Stimulated activated memory B cell treated with anti-CD40 and anti-IgM and Interleukin-4, amounts not matched to agents 10 μg/mL and 1 μg/mL and 100 μg/mL, for 72 hours (primary cell): Measurements from ENCODE around the gene CHPT1.
"Not testable (repeated sequence)": the region's sequence is repeated elsewhere in the genome, so short reads cannot be mapped to it uniquely, and the experiment has no call there.

ENCODE experiments used
- ATAC-seq: fragments of 150-1000 bp; cut with Tn5 transposase; 2 replicates; pipeline ENCODE4 v1.10.0; 2021
- H3K27ac Mint-ChIP-seq: one replicate; pipeline ENCODE4 v1.8.0; 2022; ENCODE audit warnings: mild to moderate bottlenecking, mixed read lengths
- H3K27me3 Mint-ChIP-seq: one replicate; pipeline ENCODE4 v1.8.0; 2022; ENCODE audit warnings: mixed read lengths
- H3K36me3 Mint-ChIP-seq: one replicate; pipeline ENCODE4 v1.8.0; 2022; ENCODE audit warnings: mixed read lengths
- H3K4me1 Mint-ChIP-seq: one replicate; pipeline ENCODE4 v1.8.0; 2022; ENCODE audit warnings: mixed read lengths
- H3K4me3 Mint-ChIP-seq: one replicate; pipeline ENCODE4 v1.8.0; 2022; ENCODE audit warnings: mild to moderate bottlenecking, moderate library complexity, mixed read lengths
- H3K9me3 Mint-ChIP-seq: one replicate; pipeline ENCODE4 v1.8.0; 2022; ENCODE audit warnings: mixed read lengths

CHPT1 gene

GRCh38 chr12:101697197-101697929 is at the start of gene CHPT1:
CHPT1 (plus strand) TSS chr12:101697640; CDS start chr12:101697862, 222 bp downstream.
- Mint-ChIP-seq H3K9me3 (no peaks in the 10 kb centered on the region), H3K4me1 (peaks cover 56% of the 10 kb centered on the region), H3K36me3 (peaks cover 5% of the 10 kb centered on the region), H3K27ac (peak within 1 kb of the TSS; percentile 94), H3K4me3 (peak within 1 kb of the TSS; percentile 91), H3K27me3 (no peaks in the 10 kb centered on the region)
- peak; percentile 89 for ATAC-seq

DNA sequence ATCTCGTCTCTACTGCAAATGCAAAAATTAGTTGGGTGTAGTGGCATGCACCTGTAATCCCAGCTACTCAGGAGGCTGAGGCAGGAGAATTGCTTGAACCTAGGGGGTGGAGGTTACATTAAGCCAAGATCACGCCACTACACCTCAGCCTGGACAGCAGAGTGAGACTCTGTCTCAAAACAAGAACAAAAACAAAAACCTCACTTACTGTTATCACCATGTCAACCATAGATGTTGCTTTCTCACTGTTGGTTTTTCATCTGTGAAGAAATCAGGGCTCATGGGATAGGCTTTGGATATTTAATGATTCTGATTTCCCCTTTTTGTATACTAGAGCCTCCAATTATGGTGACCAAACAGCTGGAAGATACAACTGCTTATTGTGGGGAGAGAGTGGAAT is 49.7 kb upstream of the CHPT1 start:
- peak overlapping the region; percentile 10 for H3K4me3 Mint-ChIP-seq
- H3K27me3 Mint-ChIP-seq: no peaks in the 10 kb centered on the region
- no peaks in the 10 kb centered on the region for H3K9me3 Mint-ChIP-seq
- no peaks in the 10 kb centered on the region for H3K36me3 Mint-ChIP-seq
- H3K27ac Mint-ChIP-seq: peak overlapping the region; percentile 88
- peaks cover 13% of the 10 kb centered on the region for H3K4me1 Mint-ChIP-seq
- peak; percentile 70 for ATAC-seq

DNA sequence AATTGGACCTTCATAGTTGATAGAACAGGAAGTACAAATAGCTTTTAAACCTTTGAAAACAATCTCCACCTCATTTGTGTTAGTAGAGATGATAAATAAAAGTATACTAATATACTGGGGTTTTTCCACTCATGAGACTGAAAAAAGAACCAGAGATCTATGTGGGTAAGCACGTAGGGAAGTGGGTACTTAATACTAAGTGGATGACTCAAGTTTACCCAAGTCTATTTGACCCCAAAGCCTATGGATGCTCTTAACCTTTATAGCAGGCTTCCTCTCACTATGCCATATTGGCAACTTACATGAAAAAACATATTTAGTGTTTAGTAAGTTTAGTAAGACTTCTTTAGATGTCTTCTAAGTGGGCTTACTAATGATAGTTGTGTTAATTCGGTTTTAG is 49.2 kb upstream of the CHPT1 start:
- peak; percentile 95 for ATAC-seq
- H3K9me3 Mint-ChIP-seq: no peaks in the 10 kb centered on the region
- no peaks in the 10 kb centered on the region for H3K27me3 Mint-ChIP-seq
- H3K27ac Mint-ChIP-seq: peak overlapping the region; percentile 88
- H3K4me3 Mint-ChIP-seq: peak overlapping the region; percentile 10
- H3K36me3 Mint-ChIP-seq: no peaks in the 10 kb centered on the region
- peaks cover 13% of the 10 kb centered on the region for H3K4me1 Mint-ChIP-seq

DNA sequence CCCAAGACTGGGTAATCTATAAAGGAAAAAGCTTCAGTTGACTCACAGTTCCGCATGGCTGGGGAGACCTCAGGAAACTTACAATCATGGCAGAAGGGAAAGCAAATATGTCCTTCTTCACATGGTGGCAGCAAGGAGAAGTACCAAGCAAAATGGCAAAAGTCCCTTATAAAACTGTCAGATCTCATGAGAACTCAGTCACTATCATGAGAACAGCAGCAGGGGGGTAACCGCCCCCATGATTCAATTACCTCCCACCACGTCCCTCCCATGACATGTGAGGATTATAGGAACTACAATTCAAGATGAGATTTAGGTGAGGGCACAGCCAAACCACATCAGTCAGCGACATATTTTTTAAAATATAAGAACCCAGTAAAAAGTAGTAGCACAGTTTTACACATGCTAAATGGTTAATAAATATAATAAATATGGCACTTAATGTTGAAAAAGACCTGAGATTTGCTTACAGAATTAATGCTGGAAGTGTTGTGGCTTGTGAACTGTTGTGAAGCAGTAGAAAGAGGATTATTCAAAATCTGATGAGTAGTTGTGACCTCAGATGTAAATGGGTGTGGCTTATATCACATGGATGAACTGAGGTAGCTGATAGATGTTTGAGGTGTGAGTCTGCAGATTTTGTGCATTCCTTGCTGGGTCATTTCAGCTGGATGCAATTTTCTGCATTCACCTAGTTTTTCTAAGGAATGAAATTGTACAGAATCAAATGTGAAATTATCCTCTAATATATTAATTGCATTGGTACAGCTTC is 46.9 kb upstream of the CHPT1 start:
- H3K4me1 Mint-ChIP-seq: peaks cover 25% of the 10 kb centered on the region
- no peak for ATAC-seq

GRCh38 chr12:101653030-101653429 is 44.4 kb upstream of the CHPT1 start:
- no peaks in the 10 kb centered on the region for H3K27me3 Mint-ChIP-seq
- H3K36me3 Mint-ChIP-seq: no peaks in the 10 kb centered on the region
- no peak for ATAC-seq
- H3K4me3 Mint-ChIP-seq: no peak overlapping the region
- H3K4me1 Mint-ChIP-seq: peaks cover 30% of the 10 kb centered on the region
- H3K9me3 Mint-ChIP-seq: no peaks in the 10 kb centered on the region
- H3K27ac Mint-ChIP-seq: peak overlapping the region; percentile 1

More for the DNA sequence above, 46.9 kb upstream of the CHPT1 start:
- no peak overlapping the region for H3K27ac Mint-ChIP-seq
- H3K27me3 Mint-ChIP-seq: no peaks in the 10 kb centered on the region
- H3K36me3 Mint-ChIP-seq: no peaks in the 10 kb centered on the region
- no peak overlapping the region for H3K4me3 Mint-ChIP-seq
- no peaks in the 10 kb centered on the region for H3K9me3 Mint-ChIP-seq

DNA sequence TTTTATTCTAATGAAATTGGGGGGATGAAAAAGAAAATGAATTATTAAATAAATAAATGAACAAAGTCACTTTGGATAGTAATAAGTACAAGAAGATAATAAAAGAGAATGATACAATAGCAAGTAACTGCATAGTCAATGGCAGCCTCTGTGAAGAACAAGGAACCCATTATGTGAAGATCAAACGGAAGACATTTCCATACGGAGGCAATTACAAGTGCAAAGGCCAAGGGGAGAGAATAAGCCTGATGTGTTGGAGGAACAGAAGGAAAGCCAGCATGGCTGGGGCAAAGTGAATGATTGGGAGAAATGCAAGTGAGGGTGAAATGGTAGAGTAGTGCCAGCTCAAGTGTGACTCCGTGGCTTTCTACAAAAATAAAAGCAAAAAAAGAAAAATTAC is 43.9 kb upstream of the CHPT1 start:
- H3K36me3 Mint-ChIP-seq: no peaks in the 10 kb centered on the region
- H3K4me3 Mint-ChIP-seq: no peak overlapping the region
- no peak overlapping the region for H3K27ac Mint-ChIP-seq
- no peaks in the 10 kb centered on the region for H3K9me3 Mint-ChIP-seq
- ATAC-seq: no peak
- no peaks in the 10 kb centered on the region for H3K27me3 Mint-ChIP-seq
- peaks cover 27% of the 10 kb centered on the region for H3K4me1 Mint-ChIP-seq

DNA sequence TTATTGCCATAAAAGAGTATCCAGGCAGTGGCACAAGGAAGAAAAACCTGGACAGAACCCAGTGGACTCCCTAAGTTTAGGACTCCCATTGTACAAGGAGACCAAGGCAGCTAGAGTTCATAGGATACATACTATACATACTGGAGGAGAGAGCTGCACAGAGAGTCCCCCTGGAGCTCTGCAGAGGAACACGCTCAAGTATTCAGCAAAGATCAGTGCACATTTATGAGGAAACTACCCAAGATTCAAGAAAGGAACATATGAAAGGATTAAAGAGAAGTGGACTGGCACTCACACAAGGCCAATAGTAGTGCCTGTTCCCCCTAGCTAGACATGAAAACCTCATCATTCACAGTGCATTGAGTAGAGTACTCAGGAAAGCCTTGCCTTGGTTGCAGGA is 43.0 kb upstream of the CHPT1 start:
- Mint-ChIP-seq H3K27me3 (no peaks in the 10 kb centered on the region), H3K36me3 (peaks cover 4% of the 10 kb centered on the region), H3K4me1 (peaks cover 25% of the 10 kb centered on the region), H3K9me3 (no peaks in the 10 kb centered on the region), H3K27ac (no peak overlapping the region), H3K4me3 (no peak overlapping the region)
- ATAC-seq: no peak

DNA sequence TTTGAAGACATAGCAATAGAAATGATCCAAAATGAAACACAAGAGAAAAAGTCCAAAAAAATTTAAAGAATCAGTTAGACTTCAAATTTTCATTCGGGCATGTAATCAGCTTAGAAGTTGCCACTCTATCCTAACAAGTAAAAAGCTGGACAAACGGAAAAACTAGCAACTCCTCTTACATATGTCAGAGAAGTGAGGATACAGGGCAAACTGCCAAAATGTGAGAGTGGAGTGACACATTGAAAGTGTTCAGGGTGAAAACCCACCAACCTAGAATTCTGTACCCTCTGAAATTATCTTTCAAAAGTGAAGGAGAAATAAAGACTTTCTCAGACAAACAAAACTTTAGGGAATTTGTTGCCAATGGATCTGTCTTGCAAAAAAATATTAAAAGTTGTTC is 42.0 kb upstream of the CHPT1 start:
- Mint-ChIP-seq H3K9me3 (peaks cover 7% of the 10 kb centered on the region), H3K27me3 (no peaks in the 10 kb centered on the region), H3K27ac (no peak overlapping the region), H3K36me3 (peaks cover 4% of the 10 kb centered on the region), H3K4me1 (peaks cover 24% of the 10 kb centered on the region), H3K4me3 (no peak overlapping the region)
- no peak for ATAC-seq

GRCh38 chr12:101660662-101661061 is 36.8 kb upstream of the CHPT1 start:
- not testable (repeated sequence) for H3K27me3 Mint-ChIP-seq, H3K9me3 Mint-ChIP-seq, ATAC-seq, H3K36me3 Mint-ChIP-seq, H3K27ac Mint-ChIP-seq, H3K4me3 Mint-ChIP-seq
- H3K4me1 Mint-ChIP-seq: peaks cover 21% of the 10 kb centered on the region

DNA sequence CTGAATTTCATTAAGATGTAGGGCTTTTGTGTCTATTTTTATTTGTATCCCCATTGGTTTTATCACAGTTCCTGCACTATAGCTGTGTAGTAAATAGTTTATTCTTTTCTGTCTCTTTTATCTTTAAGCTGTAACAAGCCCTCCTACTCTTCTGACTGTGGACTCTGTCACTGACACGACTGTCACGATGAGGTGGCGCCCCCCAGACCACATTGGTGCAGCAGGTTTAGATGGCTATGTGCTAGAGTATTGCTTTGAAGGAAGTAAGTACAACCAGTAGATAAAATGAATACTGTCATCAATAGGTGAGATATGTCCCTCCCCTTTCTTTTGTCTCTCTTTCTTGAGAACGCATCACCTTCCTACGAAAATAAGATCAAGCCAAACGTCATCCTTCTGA is 34.1 kb upstream of the CHPT1 start:
- no peak overlapping the region for H3K27ac Mint-ChIP-seq
- H3K27me3 Mint-ChIP-seq: no peaks in the 10 kb centered on the region
- ATAC-seq: no peak
- H3K9me3 Mint-ChIP-seq: peaks cover 8% of the 10 kb centered on the region
- H3K4me1 Mint-ChIP-seq: peaks cover 11% of the 10 kb centered on the region
- no peak overlapping the region for H3K4me3 Mint-ChIP-seq
- H3K36me3 Mint-ChIP-seq: peaks cover 4% of the 10 kb centered on the region

DNA sequence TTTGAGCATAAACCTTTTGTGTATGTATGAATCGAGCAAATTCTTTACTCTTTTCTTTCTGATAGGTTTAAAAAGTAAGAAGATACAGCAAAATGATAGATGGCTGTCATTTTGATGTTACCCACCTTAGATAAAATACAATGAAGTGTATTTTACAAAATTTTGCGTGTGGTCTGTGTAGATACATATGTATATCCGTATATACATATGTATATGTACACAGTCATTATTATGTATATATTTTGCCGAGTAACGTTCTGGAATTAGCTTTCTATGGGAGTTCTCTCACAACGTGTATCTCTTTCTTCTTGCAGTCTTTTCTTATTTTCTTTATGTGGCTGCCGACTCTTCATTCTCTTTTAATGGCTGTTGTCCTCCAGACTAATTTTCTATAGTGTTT is 32.4 kb upstream of the CHPT1 start:
- ATAC-seq: no peak
- Mint-ChIP-seq H3K4me1 (peaks cover 12% of the 10 kb centered on the region), H3K4me3 (no peak overlapping the region), H3K36me3 (no peaks in the 10 kb centered on the region), H3K9me3 (peaks cover 5% of the 10 kb centered on the region), H3K27me3 (no peaks in the 10 kb centered on the region), H3K27ac (no peak overlapping the region)

GRCh38 chr12:101666052-101666728 is 31.2 kb upstream of the CHPT1 start:
- no peak for ATAC-seq
- Mint-ChIP-seq H3K4me3 (no peak overlapping the region), H3K27me3 (no peaks in the 10 kb centered on the region), H3K9me3 (no peaks in the 10 kb centered on the region), H3K4me1 (peaks cover 12% of the 10 kb centered on the region), H3K27ac (peak overlapping the region; percentile 23), H3K36me3 (no peaks in the 10 kb centered on the region)

DNA sequence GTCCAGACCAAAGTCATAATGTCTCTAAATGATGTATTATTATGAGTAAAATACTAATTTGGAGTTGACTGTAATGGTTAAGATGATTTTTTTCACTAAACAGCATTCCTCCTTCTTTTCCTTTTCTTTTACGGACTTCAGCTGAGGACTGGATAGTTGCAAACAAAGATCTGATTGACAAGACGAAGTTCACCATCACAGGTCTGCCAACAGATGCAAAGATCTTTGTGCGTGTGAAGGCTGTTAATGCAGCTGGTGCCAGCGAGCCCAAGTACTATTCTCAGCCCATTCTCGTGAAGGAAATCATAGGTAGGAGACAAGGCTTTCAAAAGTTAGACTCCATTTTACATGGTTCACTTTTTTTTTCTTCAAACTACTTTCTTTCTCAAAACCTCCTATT is 29.8 kb upstream of the CHPT1 start:
- Mint-ChIP-seq H3K36me3 (no peaks in the 10 kb centered on the region), H3K9me3 (no peaks in the 10 kb centered on the region), H3K27me3 (no peaks in the 10 kb centered on the region), H3K27ac (no peak overlapping the region), H3K4me3 (no peak overlapping the region), H3K4me1 (peaks cover 17% of the 10 kb centered on the region)
- no peak for ATAC-seq

- Mint-ChIP-seq H3K4me3 (no peak overlapping the region), H3K27ac (peak overlapping the region; percentile 21), H3K27me3 (no peaks in the 10 kb centered on the region), H3K36me3 (no peaks in the 10 kb centered on the region), H3K9me3 (no peaks in the 10 kb centered on the region), H3K4me1 (peaks cover 17% of the 10 kb centered on the region)
- no peak for ATAC-seq
These were observed 27.3 kb upstream of the CHPT1 start for GRCh38 chr12:101670007-101670671.

DNA sequence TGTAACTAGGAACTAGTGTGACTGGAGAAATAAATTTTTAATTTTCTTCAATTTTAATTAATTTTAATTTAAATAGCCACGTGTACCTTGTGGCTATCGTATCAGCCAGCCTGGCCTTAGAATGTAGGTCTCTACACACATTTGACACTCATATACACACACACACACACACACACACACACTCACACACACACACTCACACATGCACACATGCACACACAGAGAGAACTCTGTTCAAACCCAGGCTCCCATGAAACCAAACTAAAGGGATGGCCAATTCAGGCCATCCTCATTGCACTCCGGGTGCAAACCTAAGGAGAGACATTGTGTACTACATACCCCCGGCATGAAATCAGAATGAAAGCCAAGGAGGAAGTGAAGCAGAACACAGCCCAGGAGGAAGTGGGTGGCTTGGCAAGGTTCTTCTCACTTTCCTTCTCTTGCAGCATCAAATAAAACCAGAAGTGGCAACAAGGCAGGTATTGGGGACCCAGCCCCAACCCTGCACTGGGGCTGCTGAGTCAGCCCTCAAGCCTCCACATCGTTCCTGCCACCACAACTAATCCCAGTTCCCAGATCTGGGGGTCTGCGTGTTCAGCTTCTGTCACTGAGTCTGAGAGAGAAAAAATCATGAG is 26.2 kb upstream of the CHPT1 start:
- no peaks in the 10 kb centered on the region for H3K9me3 Mint-ChIP-seq
- peak overlapping the region; percentile 67 for H3K27ac Mint-ChIP-seq
- no peaks in the 10 kb centered on the region for H3K27me3 Mint-ChIP-seq
- peak overlapping the region; percentile 37 for H3K4me3 Mint-ChIP-seq
- peaks cover 17% of the 10 kb centered on the region for H3K4me1 Mint-ChIP-seq
- ATAC-seq: peak; percentile 96
- H3K36me3 Mint-ChIP-seq: no peaks in the 10 kb centered on the region
